ENCODE results near the gene ZNF32.

The ZNF32 gene

GRCh38 chr10:43688348-43688892 is 39.7 kb upstream of the ZNF32 start:
- H3K4me3 ChIP-seq (replicated peaks in 1 of 2; ENCODE audit: low read depth in 2 of 2, low read length in 2 of 2): no peak overlapping the region
- DNase-seq (ENCODE audit: low read depth in 2 of 2): no peak
- no peak for TF ChIP-seq CTCF (IDR thresholded peaks at IDR 0.05; ENCODE audit: low read depth, low read length)

GRCh38 chr10:43687373-43687772 is 38.7 kb upstream of the ZNF32 start:
- no peak overlapping the region for H3K4me3 ChIP-seq (replicated peaks in 1 of 2; ENCODE audit: low read depth in 2 of 2, low read length in 2 of 2)
- no peak for TF ChIP-seq CTCF (IDR thresholded peaks at IDR 0.05; ENCODE audit: low read depth, low read length)
- DNase-seq (ENCODE audit: low read depth in 2 of 2): no peak

- no peak for DNase-seq (ENCODE audit: low read depth in 2 of 2)
- no peak for TF ChIP-seq CTCF (IDR thresholded peaks at IDR 0.05; ENCODE audit: low read depth, low read length)
- no peak overlapping the region for H3K4me3 ChIP-seq (replicated peaks in 1 of 2; ENCODE audit: low read depth in 2 of 2, low read length in 2 of 2)
Measured at GRCh38 chr10:43686414-43686813, 37.7 kb upstream of the ZNF32 start.

- TF ChIP-seq CTCF (IDR thresholded peaks at IDR 0.05; ENCODE audit: low read depth, low read length): no peak
- peak in 1 of 2 donors; percentile 35 for DNase-seq (ENCODE audit: low read depth in 2 of 2)
- H3K4me3 ChIP-seq (replicated peaks in 1 of 2; ENCODE audit: low read depth in 2 of 2, low read length in 2 of 2): no peak overlapping the region
Measured at GRCh38 chr10:43685744-43686143, 37.1 kb upstream of the ZNF32 start.

- DNase-seq (ENCODE audit: low read depth in 2 of 2): no peak
- no peak for TF ChIP-seq CTCF (IDR thresholded peaks at IDR 0.05; ENCODE audit: low read depth, low read length)
- H3K4me3 ChIP-seq (replicated peaks in 1 of 2; ENCODE audit: low read depth in 2 of 2, low read length in 2 of 2): no peak overlapping the region
Measured at GRCh38 chr10:43684292-43684559, 35.5 kb upstream of the ZNF32 start.

GRCh38 chr10:43683451-43684291 is 35.0 kb upstream of the ZNF32 start:
- peak; percentile 22 to 38 for DNase-seq (ENCODE audit: low read depth in 2 of 2)
- no peak overlapping the region for H3K4me3 ChIP-seq (replicated peaks in 1 of 2; ENCODE audit: low read depth in 2 of 2, low read length in 2 of 2)
- peak; percentile 47 for TF ChIP-seq CTCF (IDR thresholded peaks at IDR 0.05; ENCODE audit: low read depth, low read length)
